Measurements from ENCODE around the gene SPINK7.

DNA sequence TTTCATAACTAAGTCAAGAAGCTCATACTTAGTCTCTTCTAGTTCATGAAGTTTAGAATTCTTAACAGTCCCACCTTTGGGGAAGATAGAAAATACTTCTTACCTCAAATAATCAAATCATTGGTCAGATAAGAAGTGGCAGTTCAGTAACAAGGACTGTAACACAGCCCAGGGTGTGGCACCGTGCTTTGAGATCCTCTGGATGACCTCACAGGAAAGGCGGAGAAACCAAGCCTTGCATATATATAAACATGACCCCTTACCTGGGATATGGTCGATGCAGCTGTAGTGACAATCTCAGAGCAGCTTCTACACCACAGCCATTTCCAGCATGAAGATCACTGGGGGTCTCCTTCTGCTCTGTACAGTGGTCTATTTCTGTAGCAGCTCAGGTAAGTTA lies at the start of gene SPINK7:
- TF ChIP-seq, protein P1, sequence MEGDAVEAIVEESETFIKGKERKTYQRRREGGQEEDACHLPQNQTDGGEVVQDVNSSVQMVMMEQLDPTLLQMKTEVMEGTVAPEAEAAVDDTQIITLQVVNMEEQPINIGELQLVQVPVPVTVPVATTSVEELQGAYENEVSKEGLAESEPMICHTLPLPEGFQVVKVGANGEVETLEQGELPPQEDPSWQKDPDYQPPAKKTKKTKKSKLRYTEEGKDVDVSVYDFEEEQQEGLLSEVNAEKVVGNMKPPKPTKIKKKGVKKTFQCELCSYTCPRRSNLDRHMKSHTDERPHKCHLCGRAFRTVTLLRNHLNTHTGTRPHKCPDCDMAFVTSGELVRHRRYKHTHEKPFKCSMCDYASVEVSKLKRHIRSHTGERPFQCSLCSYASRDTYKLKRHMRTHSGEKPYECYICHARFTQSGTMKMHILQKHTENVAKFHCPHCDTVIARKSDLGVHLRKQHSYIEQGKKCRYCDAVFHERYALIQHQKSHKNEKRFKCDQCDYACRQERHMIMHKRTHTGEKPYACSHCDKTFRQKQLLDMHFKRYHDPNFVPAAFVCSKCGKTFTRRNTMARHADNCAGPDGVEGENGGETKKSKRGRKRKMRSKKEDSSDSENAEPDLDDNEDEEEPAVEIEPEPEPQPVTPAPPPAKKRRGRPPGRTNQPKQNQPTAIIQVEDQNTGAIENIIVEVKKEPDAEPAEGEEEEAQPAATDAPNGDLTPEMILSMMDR (IDR thresholded peaks at IDR 0.05): no peak
- TF ChIP-seq EZH2 (IDR thresholded peaks at IDR 0.05; ENCODE audit: borderline replicate concordance, insufficient read depth, low read depth, low read length, poor library complexity, severe bottlenecking): no peak
